GM19023 (cell line): Measurements from ENCODE around the gene TRAF4.

Experiments
- ATAC-seq: cut with Tn5 transposase; IDR thresholded peaks from one replicate; pipeline ENCODE4 v1.9.1; 2021; ENCODE audit warnings: mild to moderate bottlenecking, moderate library complexity; ENCODE audit not compliant: unreplicated experiment

TRAF4 gene

GRCh38 chr17:28745786-28746411, 2.1 kb downstream of the TRAF4 start:
- no peak for ATAC-seq

GRCh38 chr17:28746611-28747050, 2.8 kb downstream of the TRAF4 start:
- no peak for ATAC-seq

DNA sequence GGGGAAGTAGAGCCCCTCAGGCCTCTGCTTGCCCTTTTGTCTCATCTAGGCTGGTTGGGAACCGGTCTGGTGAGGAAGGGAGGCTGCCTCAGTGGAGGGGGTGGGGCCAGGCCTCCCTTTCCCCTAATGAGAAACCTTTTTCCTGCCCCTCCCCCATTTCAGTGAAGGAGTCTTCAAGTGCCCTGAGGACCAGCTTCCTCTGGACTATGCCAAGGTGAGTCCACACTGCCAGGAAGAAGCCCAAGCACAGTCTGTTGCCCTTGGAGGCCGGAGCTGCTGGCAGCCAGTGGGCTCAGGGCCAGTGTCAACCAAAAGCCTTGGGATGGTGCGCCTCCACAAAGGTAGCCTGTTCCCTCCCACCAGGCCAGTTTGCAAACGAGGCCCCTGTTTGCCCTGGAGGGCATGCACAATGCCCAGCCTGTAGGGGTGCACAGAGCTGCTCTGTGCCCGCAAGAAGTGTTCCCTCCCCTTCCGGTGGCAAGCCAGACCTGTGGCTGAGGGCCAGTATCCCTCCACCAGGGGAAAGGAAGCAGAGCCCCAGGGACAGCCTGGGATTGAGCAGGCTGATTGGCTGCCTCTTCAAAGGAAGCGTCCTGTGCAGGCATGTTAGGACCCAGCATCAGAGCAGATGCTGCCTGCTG, 3.4 kb downstream of the TRAF4 start:
- ATAC-seq = no peak

DNA sequence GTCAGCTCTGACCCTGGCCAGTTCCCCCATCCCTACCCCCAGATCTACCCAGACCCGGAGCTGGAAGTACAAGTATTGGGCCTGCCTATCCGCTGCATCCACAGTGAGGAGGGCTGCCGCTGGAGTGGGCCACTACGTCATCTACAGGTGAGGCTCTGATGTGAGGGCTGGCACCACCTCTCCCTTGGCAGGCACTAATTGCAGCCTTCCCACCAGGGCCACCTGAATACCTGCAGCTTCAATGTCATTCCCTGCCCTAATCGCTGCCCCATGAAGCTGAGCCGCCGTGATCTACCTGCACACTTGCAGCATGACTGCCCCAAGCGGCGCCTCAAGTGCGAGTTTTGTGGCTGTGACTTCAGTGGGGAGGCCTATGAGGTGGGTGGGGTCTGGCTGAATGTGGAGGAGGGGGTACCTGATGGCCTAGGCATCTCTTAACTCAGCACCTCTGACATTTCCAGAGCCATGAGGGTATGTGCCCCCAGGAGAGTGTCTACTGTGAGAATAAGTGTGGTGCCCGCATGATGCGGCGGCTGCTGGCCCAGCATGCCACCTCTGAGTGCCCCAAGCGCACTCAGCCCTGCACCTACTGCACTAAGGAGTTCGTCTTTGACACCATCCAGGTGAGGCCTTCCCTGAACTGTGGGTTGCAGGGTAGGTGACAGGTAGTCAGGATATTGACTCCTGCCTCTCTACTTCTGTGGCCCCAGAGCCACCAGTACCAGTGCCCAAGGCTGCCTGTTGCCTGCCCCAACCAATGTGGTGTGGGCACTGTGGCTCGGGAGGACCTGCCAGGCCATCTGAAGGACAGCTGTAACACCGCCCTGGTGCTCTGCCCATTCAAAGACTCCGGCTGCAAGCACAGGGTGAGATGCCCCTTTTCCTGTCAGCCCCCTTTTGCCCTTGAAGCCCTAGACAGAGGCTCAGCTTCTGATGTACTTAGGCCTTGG, 4.3 kb downstream of the TRAF4 start:
- no peak for ATAC-seq

GRCh38 chr17:28748852-28749515, 5.2 kb downstream of the TRAF4 start:
- ATAC-seq = no peak

DNA sequence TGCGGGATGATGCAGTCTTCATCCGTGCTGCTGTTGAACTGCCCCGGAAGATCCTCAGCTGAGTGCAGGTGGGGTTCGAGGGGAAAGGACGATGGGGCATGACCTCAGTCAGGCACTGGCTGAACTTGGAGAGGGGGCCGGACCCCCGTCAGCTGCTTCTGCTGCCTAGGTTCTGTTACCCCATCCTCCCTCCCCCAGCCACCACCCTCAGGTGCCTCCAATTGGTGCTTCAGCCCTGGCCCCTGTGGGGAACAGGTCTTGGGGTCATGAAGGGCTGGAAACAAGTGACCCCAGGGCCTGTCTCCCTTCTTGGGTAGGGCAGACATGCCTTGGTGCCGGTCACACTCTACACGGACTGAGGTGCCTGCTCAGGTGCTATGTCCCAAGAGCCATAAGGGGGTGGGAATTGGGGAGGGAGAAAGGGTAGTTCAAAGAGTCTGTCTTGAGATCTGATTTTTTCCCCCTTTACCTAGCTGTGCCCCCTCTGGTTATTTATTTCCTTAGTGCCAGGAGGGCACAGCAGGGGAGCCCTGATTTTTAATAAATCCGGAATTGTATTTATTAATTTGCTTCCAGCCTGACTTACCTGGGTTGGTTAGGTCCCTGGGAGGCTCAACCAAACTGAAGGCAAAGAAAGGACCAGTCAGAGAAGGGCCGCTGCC, 5.8 kb downstream of the TRAF4 start:
- no peak for ATAC-seq

DNA sequence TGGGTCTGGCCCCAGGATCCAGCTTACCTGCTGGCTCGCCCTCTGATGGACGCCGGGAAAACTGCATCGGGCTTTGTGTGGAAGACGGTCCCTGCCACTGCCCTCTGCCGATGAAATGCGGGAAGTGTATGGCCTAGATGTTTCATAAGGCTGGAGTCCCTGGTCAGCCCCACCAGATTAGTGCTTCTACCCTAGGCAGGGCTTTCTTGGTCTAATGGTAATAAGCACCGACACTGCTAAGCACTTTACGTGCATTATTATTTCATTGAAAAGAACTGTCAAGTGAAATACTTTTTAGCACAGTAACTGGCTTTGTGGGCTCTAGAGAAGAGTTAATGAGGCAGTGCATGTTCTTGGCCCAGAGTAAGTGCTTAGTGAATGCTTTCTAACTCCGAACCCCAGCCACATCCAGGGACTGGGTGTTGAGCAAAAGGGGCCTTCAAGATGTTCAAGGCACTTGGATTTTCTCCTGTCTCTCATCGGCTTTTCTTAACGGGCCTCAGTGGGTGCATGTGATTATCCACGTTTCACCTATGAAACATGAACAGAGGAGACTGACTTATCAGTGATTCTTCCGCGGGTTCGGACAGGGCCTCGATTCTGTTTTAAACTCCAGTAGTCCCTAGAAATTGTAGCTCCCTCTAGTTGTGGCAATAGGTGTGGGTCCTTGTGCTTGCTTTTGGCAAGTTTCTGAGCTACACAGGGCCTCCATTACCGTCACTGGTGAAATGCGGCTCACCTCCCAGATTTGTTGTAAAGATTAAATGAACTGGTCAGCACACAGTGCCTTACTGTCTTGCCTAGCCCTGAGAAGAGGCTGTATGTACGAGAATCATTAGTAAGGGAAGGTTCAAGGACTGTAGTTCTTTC, 6.6 kb downstream of the TRAF4 start:
- ATAC-seq = peak; percentile 82

DNA sequence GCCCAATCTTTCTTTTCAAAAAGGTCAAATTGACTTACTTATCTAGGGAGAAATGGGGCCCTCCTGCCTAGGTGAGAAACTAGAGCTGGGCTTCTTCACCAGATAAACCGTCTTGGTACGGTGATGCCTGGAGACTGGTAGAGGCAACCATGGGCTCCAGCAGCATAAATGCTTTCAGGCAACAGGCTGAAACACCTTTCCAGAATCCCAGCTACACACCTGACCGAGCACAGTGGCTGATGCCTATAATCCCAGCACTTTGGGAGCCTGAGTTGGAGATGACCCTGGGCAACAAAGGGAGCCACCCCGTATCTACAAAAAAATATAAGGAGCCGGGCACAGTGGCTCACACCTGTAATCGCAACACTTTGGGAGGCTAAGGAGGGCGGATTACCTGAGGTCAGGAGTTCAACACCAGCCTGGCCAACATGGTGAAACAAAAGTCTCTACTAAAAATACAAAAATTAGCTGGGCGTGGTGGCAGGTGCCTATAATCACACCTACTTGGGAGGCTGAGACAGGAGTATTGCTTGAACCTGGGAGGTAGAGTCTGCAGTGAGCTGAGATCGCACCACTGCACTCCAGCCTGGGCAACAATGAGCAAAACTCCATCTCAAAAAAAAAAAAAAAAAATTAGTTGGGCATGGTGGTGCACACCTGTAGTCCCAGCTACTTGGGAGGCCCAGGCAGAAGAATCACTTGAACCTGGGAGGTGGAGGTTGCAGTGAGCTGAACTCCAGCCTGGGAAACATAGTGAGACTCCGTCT, 8.0 kb downstream of the TRAF4 start:
- no peak for ATAC-seq

GRCh38 chr17:28755486-28755885, 11.7 kb downstream of the TRAF4 start:
- ATAC-seq = no peak

DNA sequence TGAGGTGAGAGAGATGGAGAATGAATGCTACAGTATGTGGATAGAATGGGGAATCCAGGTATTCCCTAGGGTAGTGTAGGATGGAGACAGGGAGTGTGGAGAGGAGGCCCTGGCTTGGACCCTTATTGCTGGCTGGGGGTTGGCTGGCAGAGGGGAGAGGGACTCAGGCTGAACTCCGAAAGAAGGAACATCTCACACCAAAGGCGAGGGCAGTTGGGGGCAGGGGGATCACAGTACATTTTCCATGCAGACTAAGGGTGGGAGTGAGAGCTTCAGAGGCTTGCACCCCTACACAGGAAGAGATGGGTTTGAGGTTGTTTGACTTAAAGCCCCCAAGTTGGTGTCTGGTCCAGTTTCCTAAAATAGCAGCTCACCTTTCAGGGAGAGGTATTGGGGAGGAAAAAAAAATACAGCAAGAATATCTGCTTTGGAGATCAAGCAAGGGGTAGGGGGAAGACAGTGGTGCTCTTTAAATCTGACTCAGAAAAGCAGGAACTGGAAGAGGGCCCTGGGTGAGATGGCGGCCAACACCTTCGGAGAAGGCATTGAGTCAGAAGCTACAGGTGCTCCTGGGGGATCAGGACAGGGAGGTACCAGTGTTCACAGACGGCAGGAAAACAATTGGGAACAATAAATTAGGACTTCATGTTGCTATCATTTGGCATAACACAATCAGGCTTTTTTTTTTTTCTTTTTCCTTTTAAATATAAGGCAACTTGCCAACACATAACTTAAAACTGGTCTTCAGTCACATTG, 12.4 kb downstream of the TRAF4 start:
- ATAC-seq = no peak

- ATAC-seq = no peak
These were observed 14.8 kb downstream of the TRAF4 start for GRCh38 chr17:28758411-28759121.

- ATAC-seq = no peak
These were observed 15.6 kb downstream of the TRAF4 start for GRCh38 chr17:28759256-28759865.

GRCh38 chr17:28760601-28761562, 17.1 kb downstream of the TRAF4 start:
- no peak for ATAC-seq

GRCh38 chr17:28763137-28763799, 19.5 kb downstream of the TRAF4 start:
- no peak for ATAC-seq

DNA sequence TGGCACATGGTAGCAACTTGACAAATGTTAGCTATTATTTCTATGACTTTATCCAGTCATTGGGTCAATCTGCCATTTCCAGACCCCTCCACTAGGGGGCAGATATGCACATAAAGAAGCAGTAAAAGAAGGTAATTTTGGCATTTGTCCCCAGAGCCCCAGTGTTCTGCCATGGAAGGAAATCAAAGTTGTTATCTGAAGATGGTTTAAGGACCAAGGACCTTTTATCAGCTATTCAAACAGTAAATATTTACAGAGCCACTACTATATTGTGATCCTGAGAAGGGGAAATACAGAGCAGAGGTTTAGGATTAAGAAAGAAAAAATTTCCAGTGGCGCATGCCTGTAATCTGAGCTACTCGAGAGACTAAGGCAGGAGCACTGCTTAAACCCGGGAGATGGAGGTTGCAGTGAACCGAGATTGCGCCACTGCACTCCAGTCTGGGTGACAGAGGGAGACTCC, 20.0 kb downstream of the TRAF4 start:
- ATAC-seq = no peak
